CD8-positive, alpha-beta memory T cell (primary cell): ENCODE data around the gene RASA3. TPM values are rescaled to one million over a fixed set of nuclear protein-coding genes. Genes with fewer than 3 reads are reported as not detected.

ENCODE experiments used
- CTCF ChIA-PET: fragments of 350-600 bp; sonication (Branson Sonifier 250); formaldehyde crosslinking; loops from one replicate; lab custom pipeline; 2021; ENCODE audit warnings: antibody characterized with exemption; lab: Charles Lee
- POLR2A ChIA-PET: fragments of 350-600 bp; sonication (Branson Sonifier 250); formaldehyde crosslinking; loops from one replicate; lab custom pipeline; 2021; ENCODE audit warnings: antibody characterized with exemption; lab: Charles Lee
- DNase-seq, 5 donors: peaks; one replicate each; pipeline versions ENCODE4 v3.0.0 to v3.0.0-alpha.2; 2020 to 2022; ENCODE audit warnings: mixed read lengths in 1 of 5
- H3K27ac ChIP-seq: one replicate; pipeline ENCODE4 v1.7.0; 2013; ENCODE audit warnings: low read depth, mild to moderate bottlenecking, low read length, moderate library complexity
- H3K27me3 ChIP-seq: 2 replicates; pipeline ENCODE4 v1.7.0; 2013; ENCODE audit warnings: low read length, mild to moderate bottlenecking; ENCODE audit not compliant: insufficient read depth, poor library complexity, severe bottlenecking
- H3K36me3 ChIP-seq: 2 replicates; pipeline ENCODE4 v1.7.0; 2013; ENCODE audit warnings: mild to moderate bottlenecking, low read length, moderate library complexity; ENCODE audit not compliant: insufficient read depth
- H3K4me1 ChIP-seq: 2 replicates; pipeline ENCODE4 v1.7.0; 2013; ENCODE audit warnings: mild to moderate bottlenecking, low read length, moderate library complexity; ENCODE audit not compliant: insufficient read depth
- H3K4me3 ChIP-seq: 2 replicates; pipeline ENCODE4 v1.7.0; 2013; ENCODE audit warnings: mild to moderate bottlenecking, low read length
- H3K9me3 ChIP-seq: 2 replicates; pipeline ENCODE4 v1.7.0; 2013; ENCODE audit warnings: mild to moderate bottlenecking, low read length
- H3K27ac Mint-ChIP-seq, 8 donors: one replicate each; pipeline ENCODE4 v1.8.0; 2020 to 2021; ENCODE audit warnings: mixed read lengths in 8 of 8, mild to moderate bottlenecking in 6 of 8, inconsistent platforms in 3 of 8, moderate library complexity in 3 of 8
- H3K27me3 Mint-ChIP-seq, 2 donors: one replicate each; pipeline ENCODE4 v1.8.0; 2020 to 2021; ENCODE audit warnings: mixed read lengths in 2 of 2, mild to moderate bottlenecking in 1 of 2, moderate library complexity in 1 of 2
- H3K36me3 Mint-ChIP-seq, 3 donors: one replicate each; pipeline ENCODE4 v1.8.0; 2020 to 2021; ENCODE audit warnings: mixed read lengths in 3 of 3, inconsistent platforms in 1 of 3, mild to moderate bottlenecking in 1 of 3
- H3K4me1 Mint-ChIP-seq, 3 donors: one replicate each; pipeline ENCODE4 v1.8.0; 2020 to 2021; ENCODE audit warnings: mixed read lengths in 3 of 3, inconsistent platforms in 1 of 3, mild to moderate bottlenecking in 1 of 3
- H3K4me3 Mint-ChIP-seq, 7 donors: one replicate each; pipeline ENCODE4 v1.8.0; 2020 to 2021; ENCODE audit warnings: mixed read lengths in 7 of 7, mild to moderate bottlenecking in 6 of 7, moderate library complexity in 4 of 7, inconsistent platforms in 2 of 7
- H3K9me3 Mint-ChIP-seq, 5 donors: one replicate each; pipeline ENCODE4 v1.8.0; 2020 to 2022; ENCODE audit warnings: mixed read lengths in 5 of 5, mild to moderate bottlenecking in 3 of 5, moderate library complexity in 2 of 5, inconsistent platforms in 1 of 5
- polyA plus RNA-seq: library from polyadenylated mRNA; unstranded; fragments of 300-500 nt; fragmentation: Illumina TruSeq; gene quantifications from one replicate; pipeline ENCODE4 v1.2.3, GENCODE V29; 2021
- total RNA-seq, 2 experiments: library from RNA; stranded (reverse); gene quantifications; one replicate each; pipeline ENCODE4 v1.2.3, GENCODE V29; 2021

RASA3 gene
- total and polyA plus RNA-seq, 3 experiments from 2014 or later: 26.4 to 123 (median 27.1) TPM

DNA sequence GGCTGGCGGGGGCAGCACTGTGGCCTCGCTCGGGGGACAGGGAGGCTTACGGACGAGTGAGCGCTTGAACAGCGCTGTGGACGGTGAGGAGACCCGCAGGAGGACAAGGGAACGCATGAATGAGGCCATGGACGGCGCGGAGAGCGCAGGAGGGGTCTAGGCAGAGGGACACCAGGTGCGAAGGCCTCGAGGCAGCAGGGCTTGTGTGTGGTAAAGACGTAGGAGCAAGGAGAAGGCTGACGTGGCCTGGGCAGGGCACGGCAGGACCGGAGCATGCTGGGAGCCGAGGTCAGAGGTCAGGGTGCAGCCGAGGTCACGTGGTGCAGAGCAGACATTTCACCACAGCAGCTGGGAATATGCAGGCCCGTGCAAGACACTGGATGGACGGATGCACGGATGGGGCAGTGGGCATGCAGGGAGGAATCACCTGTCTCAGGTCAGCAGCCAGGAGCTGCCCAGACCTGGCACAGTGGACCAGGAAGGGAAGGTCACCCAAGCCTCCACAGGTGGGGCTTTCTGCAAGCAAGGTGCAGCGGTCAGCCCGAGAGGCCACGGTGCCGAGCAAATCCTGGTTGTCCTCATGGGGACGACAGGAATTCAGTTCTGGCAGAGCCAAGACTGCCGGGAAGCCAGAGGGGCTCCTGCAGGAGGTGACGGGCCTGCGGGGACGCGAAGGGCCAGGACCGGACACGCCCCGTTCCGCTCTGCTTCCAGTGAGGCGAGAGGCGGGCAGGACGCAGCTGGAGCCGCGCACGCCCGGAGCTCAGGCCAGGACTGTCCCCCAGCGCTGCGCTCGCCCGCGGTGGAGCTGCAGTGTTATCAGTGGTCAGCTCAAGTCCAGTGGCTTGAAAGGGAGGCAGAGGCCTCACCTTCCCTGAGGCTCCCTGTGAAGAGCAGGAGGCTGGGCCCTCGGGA is 72.2 kb downstream of the RASA3 start:
- Histone ChIP-seq H3K36me3 (peaks cover 36% of the 10 kb centered on the region), H3K4me3 (no peak overlapping the region), H3K9me3 (no peaks in the 10 kb centered on the region), H3K4me1 (peaks cover 39% of the 10 kb centered on the region), H3K27me3 (no peaks in the 10 kb centered on the region), H3K27ac (no peak overlapping the region)
- Mint-ChIP-seq H3K4me3 (peak overlapping the region in 4 of 7 donors; percentile 15 to 77 (median 43)), H3K27me3 (peaks cover 0 to 3% of the 10 kb centered on the region in 2 donors), H3K36me3 (peaks cover 0 to 74% (median 0%) of the 10 kb centered on the region in 3 donors), H3K4me1 (peaks cover 40 to 84% (median 44%) of the 10 kb centered on the region in 3 donors), H3K27ac (peak overlapping the region in 5 of 8 donors; percentile 46 to 93 (median 52)), H3K9me3 (peaks cover 0 to 6% (median 0%) of the 10 kb centered on the region in 5 donors)
- ChIA-PET CTCF (no interaction called here), POLR2A (no interaction called here)
- DNase-seq: no peak

DNA sequence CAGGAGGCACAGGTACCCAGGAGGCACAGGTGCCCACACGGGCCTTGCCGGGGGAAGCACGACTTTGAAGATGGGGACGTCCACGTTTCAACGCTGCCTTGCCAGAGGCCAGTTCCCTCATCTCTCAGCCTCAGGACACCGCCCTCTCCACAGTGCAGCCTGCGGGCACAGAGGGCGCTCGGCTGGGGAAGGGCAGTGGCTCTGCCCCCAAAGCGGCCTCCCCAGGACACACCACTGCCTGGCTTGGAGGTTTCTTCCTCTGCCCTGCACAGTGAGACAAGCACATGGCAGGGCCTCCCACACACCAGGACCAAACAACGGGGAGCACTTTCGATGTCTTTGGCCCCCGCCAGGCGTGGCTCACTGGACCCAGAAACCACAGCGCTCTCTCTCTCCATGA is 73.0 kb downstream of the RASA3 start:
- peak overlapping the region in 3 of 8 donors; percentile 15 to 52 (median 29) for H3K27ac Mint-ChIP-seq
- POLR2A ChIA-PET: interaction anchor here (0.6 kb wide), 1 partner anchor 52 kb away, joined by 3 read pairs; no protein-coding TSS in a partner anchor
- CTCF ChIA-PET: no interaction called here
- peaks cover 0 to 3% of the 10 kb centered on the region in 2 donors for H3K27me3 Mint-ChIP-seq
- Histone ChIP-seq H3K36me3 (peaks cover 44% of the 10 kb centered on the region), H3K27ac (no peak overlapping the region), H3K27me3 (no peaks in the 10 kb centered on the region), H3K4me3 (no peak overlapping the region), H3K4me1 (peaks cover 35% of the 10 kb centered on the region), H3K9me3 (no peaks in the 10 kb centered on the region)
- DNase-seq: no peak
- peak overlapping the region in 3 of 7 donors; percentile 25 to 77 (median 72) for H3K4me3 Mint-ChIP-seq
- H3K36me3 Mint-ChIP-seq: peaks cover 0 to 78% (median 3%) of the 10 kb centered on the region in 3 donors
- peaks cover 0 to 6% (median 0%) of the 10 kb centered on the region in 5 donors for H3K9me3 Mint-ChIP-seq
- peaks cover 37 to 84% (median 42%) of the 10 kb centered on the region in 3 donors for H3K4me1 Mint-ChIP-seq

DNA sequence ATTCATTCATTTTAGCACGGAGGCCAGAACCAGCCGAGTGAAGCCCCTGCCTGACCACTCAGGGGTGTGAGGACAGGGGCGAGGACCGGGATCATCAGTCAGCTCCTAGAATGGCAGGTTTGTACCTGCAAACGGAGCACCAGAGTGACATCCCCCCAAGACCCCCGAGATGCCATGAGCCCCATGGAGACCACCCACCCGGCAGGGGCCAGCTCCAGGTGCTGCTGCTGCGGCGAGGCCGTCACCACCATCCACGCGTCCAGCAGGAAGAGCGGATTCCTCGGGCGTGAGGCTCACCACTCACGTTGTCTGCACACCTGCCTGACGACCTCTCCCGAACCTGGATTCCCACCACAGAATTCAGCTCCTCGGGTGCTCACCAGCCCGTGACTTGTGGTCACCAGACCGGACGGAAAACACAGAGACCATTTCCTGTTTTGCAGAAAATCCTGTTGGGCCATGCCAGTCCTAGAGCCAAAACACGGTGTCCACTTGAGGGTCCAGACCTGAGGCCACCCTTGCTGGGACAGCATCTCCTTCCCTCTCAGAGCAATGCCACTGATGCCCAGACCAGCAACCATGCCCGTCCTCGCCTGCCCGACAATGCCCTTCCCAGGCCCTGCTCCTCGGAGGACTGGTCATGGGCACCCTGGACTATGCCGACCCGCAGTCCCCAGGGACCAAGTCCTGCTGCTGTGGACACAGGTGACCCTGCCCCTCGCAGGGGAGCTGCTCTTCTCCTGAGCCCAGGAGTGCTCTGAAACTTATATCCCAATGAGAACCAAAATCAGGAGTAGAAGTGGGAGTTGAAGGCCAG is 74.2 kb downstream of the RASA3 start:
- H3K9me3 ChIP-seq: no peaks in the 10 kb centered on the region
- H3K4me1 ChIP-seq: peaks cover 31% of the 10 kb centered on the region
- no peak overlapping the region for H3K4me3 ChIP-seq
- H3K27me3 ChIP-seq: no peaks in the 10 kb centered on the region
- Mint-ChIP-seq H3K27ac (peak overlapping the region in 5 of 8 donors; percentile 4 to 82 (median 43)), H3K27me3 (peaks cover 0 to 3% of the 10 kb centered on the region in 2 donors), H3K9me3 (peaks cover 0 to 6% (median 0%) of the 10 kb centered on the region in 5 donors), H3K4me1 (peaks cover 33 to 82% (median 35%) of the 10 kb centered on the region in 3 donors), H3K4me3 (peak overlapping the region in 2 of 7 donors; percentile 28 to 72), H3K36me3 (peaks cover 0 to 75% (median 7%) of the 10 kb centered on the region in 3 donors)
- H3K36me3 ChIP-seq: peaks cover 50% of the 10 kb centered on the region
- ChIA-PET CTCF (no interaction called here), POLR2A (interaction anchor here (1.0 kb wide), 1 partner anchor 12 kb away, joined by 4 read pairs; no protein-coding TSS in a partner anchor)
- H3K27ac ChIP-seq: no peak overlapping the region
- DNase-seq: no peak

DNA sequence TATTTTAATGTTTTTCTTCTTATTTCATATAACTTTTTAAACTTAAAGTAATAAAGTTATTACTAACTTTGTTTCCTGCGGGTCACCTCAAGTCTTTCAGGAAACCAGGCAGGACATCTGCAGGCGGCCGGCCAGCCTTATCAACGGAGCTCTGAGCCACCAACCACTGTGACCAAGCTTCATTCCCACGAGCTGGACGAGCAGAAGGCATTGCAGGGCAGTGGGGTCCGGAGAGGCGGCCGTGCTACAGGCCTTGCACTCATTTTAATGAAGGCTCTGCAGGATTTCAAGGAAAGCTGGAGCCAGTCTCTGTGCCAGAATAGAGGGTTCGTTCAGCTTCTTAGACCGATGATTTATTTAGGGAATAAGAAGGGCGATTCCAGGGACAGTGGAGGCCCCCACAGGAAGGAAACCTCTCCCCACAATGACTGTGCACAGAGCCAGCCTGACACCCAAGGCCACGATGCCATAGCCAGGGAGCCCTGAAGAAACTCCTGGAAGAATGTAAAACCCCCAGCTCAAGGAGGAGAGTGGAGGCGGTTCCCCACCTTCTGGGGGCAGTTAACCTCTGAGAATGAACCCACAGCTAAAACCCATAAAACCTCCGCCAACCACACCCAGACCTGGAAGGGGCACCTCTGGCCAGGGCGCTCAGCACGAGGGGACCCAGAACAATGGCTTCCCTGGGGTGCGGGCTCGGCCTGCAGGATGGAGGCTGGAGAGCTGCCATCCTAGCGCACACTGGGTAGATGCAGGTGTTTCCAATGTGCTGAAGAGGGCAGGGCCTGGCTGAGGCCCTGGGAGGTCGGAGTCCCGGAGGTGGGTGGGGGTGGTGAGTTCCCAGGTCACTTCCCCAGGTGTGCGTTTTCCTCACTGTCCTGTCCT is 75.0 kb downstream of the RASA3 start:
- peaks cover 37% of the 10 kb centered on the region for H3K4me1 ChIP-seq
- Mint-ChIP-seq H3K9me3 (peaks cover 0 to 6% (median 0%) of the 10 kb centered on the region in 5 donors), H3K27me3 (peaks cover 0 to 3% of the 10 kb centered on the region in 2 donors), H3K4me1 (peaks cover 35 to 83% (median 37%) of the 10 kb centered on the region in 3 donors), H3K36me3 (peaks cover 0 to 79% (median 7%) of the 10 kb centered on the region in 3 donors), H3K27ac (peak overlapping the region in 2 of 8 donors; percentile 35 to 85), H3K4me3 (peak overlapping the region in 1 of 7 donors; percentile 82)
- H3K36me3 ChIP-seq: peaks cover 58% of the 10 kb centered on the region
- no peak overlapping the region for H3K27ac ChIP-seq
- CTCF ChIA-PET: no interaction called here
- H3K9me3 ChIP-seq: no peaks in the 10 kb centered on the region
- no peaks in the 10 kb centered on the region for H3K27me3 ChIP-seq
- POLR2A ChIA-PET: no interaction called here
- no peak for DNase-seq
- H3K4me3 ChIP-seq: no peak overlapping the region

DNA sequence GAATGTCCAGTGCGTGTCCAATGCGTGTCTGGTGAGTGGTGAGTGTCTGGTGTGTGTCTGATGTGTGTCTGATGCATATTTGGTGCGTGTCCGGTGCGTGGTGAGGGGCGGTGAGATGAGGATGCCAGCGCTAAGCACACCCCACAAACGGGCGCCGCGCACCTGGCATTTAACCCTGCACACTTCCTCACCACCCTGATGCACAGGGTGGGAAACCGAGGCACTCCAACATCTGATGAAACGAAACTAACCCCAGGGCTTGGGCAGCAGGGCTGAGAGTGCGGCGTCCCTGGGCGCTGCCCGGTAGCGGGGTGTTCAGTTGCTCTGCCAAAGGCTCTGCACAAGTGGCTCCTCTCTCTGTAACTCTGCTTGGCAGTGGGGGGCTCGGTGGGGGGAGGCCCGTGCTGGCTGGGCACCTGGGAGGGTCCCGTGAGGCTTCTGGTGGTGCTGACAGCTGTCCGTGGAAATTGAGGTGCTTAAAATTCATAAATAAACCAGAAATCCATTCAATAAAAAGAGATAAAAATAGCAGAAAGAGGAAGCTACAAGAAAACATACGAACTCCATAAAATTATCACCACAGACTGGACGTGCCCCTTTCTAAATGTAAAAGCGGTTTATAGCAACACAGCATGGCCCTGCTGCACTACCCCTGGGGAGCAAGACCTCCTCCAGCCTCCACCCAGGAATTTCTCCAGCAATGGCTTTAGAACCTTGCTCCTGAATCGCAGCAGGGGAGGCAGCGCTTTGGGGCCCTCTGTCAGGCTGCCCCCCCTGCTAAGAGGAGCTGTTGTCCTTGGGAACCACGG is 76.0 kb downstream of the RASA3 start:
- H3K27me3 ChIP-seq: no peaks in the 10 kb centered on the region
- peaks cover 45% of the 10 kb centered on the region for H3K4me1 ChIP-seq
- H3K36me3 Mint-ChIP-seq: peaks cover 0 to 79% (median 12%) of the 10 kb centered on the region in 3 donors
- peak overlapping the region in 2 of 7 donors; percentile 56 to 57 for H3K4me3 Mint-ChIP-seq
- H3K27ac ChIP-seq: no peak overlapping the region
- no peak overlapping the region for H3K4me3 ChIP-seq
- H3K9me3 ChIP-seq: no peaks in the 10 kb centered on the region
- no peak for DNase-seq
- ChIA-PET CTCF (no interaction called here), POLR2A (no interaction called here)
- peaks cover 0 to 6% (median 0%) of the 10 kb centered on the region in 5 donors for H3K9me3 Mint-ChIP-seq
- H3K27me3 Mint-ChIP-seq: peaks cover 0 to 5% of the 10 kb centered on the region in 2 donors
- H3K36me3 ChIP-seq: peaks cover 67% of the 10 kb centered on the region
- peak overlapping the region in 2 of 8 donors; percentile 63 to 83 for H3K27ac Mint-ChIP-seq
- peaks cover 27 to 82% (median 35%) of the 10 kb centered on the region in 3 donors for H3K4me1 Mint-ChIP-seq

DNA sequence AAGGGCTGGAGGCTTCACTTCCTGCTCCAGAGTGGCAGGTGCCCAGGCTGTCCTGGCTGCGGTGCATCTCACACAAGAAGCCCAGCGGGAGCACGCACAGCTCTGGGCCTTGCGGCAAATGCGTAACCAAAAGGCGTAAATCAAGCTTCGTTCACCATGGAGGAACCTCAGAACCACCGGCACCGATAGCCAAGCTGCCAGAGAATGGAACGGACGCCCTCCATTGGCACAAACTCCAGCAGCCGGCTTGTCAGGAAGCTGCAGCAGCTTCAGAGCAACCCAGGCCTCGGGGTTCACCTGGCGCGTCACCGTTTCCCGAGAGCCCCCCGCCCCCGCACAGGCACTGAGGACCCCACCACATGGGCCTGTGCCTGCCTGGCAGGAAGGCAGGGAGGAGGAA is 76.7 kb downstream of the RASA3 start:
- Mint-ChIP-seq H3K27me3 (peaks cover 0 to 5% of the 10 kb centered on the region in 2 donors), H3K36me3 (peaks cover 0 to 84% (median 12%) of the 10 kb centered on the region in 3 donors), H3K27ac (peak overlapping the region in 1 of 8 donors; percentile 83), H3K4me3 (peak overlapping the region in 2 of 7 donors; percentile 23 to 57), H3K9me3 (peaks cover 0 to 6% (median 0%) of the 10 kb centered on the region in 5 donors), H3K4me1 (peaks cover 27 to 80% (median 35%) of the 10 kb centered on the region in 3 donors)
- Histone ChIP-seq H3K9me3 (no peaks in the 10 kb centered on the region), H3K27me3 (no peaks in the 10 kb centered on the region), H3K27ac (no peak overlapping the region), H3K36me3 (peaks cover 67% of the 10 kb centered on the region), H3K4me3 (no peak overlapping the region), H3K4me1 (peaks cover 45% of the 10 kb centered on the region)
- ChIA-PET POLR2A (no interaction called here), CTCF (interaction anchor here (1.0 kb wide), 1 partner anchor 9 kb away, joined by 5 read pairs; no protein-coding TSS in a partner anchor)
- no peak for DNase-seq
